Measurements from ENCODE around the gene SMCO3.

- TF ChIP-seq CTCF (IDR thresholded peaks at IDR 0.05) (no peak), POLR2A (IDR thresholded peaks at IDR 0.05) (peak in 1 of 3 donors; percentile 41)
These were observed 36.7 kb downstream of the SMCO3 start for GRCh38 chr12:14777271-14777670.
